Calu3 (cell line): ENCODE data around the gene ZBTB18. TPM values are rescaled to one million over a fixed set of nuclear protein-coding genes. Genes with fewer than 3 reads are reported as not detected.

ENCODE experiments used
- BruUV-seq: library from RNA; stranded (reverse); fragments of 400-500 nt; replicated peaks from 2 replicates; lab custom pipeline; 2021; lab: Mats Ljungman, UMichigan
- CTCF ChIA-PET: fragments of 300-600 bp; sonication (Branson Sonifier 250); formaldehyde crosslinking; loops from one replicate; lab custom pipeline; 2022; ENCODE audit warnings: antibody characterized with exemption; lab: Charles Lee
- DNase-seq: peaks from one replicate; pipeline ENCODE4 v3.0.0; 2022
- H3K27ac Mint-ChIP-seq: one replicate; pipeline ENCODE4 v1.8.0; 2022; ENCODE audit warnings: mixed read lengths; ENCODE audit not compliant: unreplicated experiment
- H3K27me3 Mint-ChIP-seq: one replicate; pipeline ENCODE4 v1.8.0; 2022; ENCODE audit warnings: mixed read lengths; ENCODE audit not compliant: unreplicated experiment
- H3K36me3 Mint-ChIP-seq: one replicate; pipeline ENCODE4 v1.8.0; 2022; ENCODE audit warnings: mild to moderate bottlenecking, moderate library complexity, mixed read lengths; ENCODE audit not compliant: insufficient read depth, unreplicated experiment
- H3K4me1 Mint-ChIP-seq: one replicate; pipeline ENCODE4 v1.8.0; 2022; ENCODE audit warnings: mild to moderate bottlenecking, low read depth, mixed read lengths; ENCODE audit not compliant: unreplicated experiment
- H3K4me3 Mint-ChIP-seq: one replicate; pipeline ENCODE4 v1.8.0; 2022; ENCODE audit warnings: mild to moderate bottlenecking, low read depth, moderate library complexity, mixed read lengths; ENCODE audit not compliant: unreplicated experiment
- H3K9me3 Mint-ChIP-seq: one replicate; pipeline ENCODE4 v1.8.0; 2022; ENCODE audit warnings: low read depth, mixed read lengths; ENCODE audit not compliant: unreplicated experiment
- intact Hi-C: fragments of 100-400 bp; cut with micrococcal nuclease; formaldehyde crosslinking; loops from one replicate; pipeline ENCODE4 v1.10.0; 2022; ENCODE audit not compliant: unreplicated experiment
- total RNA-seq: library from RNA; stranded (reverse); gene quantifications from 2 replicates; pipeline ENCODE4 v1.2.3, GENCODE V29; 2022
- TF ChIP-seq, protein P1 (sequence below): fragments of 200-600 bp; IDR thresholded peaks from one replicate; pipeline ENCODE4 v1.8.0; 2022; ENCODE audit warnings: antibody characterized with exemption; ENCODE audit not compliant: unreplicated experiment

Gene ZBTB18
- total RNA-seq, 1 experiment from 2014 or later: 37.8 TPM

DNA sequence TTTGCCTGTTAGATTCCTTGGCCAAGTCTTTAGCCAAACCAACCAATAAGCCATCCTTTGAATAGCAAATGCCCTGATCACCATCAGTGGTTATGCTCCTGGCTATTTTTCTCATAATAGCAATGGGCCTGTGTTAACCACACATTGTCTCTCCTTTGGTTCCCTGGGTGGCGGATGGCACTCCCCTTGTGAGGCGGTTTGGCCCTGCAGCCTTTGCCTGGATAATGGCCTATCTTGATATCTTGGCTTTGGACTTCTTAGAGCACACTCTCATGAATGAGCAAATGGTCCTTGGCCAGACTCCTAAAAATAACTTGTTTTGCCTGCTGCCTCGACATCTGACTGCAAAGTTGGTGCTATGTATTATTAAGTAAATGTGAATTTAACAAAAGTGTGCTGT lies 22.4 kb upstream of the ZBTB18 start:
- no peak overlapping the region for H3K27ac Mint-ChIP-seq
- TF ChIP-seq, protein P1, sequence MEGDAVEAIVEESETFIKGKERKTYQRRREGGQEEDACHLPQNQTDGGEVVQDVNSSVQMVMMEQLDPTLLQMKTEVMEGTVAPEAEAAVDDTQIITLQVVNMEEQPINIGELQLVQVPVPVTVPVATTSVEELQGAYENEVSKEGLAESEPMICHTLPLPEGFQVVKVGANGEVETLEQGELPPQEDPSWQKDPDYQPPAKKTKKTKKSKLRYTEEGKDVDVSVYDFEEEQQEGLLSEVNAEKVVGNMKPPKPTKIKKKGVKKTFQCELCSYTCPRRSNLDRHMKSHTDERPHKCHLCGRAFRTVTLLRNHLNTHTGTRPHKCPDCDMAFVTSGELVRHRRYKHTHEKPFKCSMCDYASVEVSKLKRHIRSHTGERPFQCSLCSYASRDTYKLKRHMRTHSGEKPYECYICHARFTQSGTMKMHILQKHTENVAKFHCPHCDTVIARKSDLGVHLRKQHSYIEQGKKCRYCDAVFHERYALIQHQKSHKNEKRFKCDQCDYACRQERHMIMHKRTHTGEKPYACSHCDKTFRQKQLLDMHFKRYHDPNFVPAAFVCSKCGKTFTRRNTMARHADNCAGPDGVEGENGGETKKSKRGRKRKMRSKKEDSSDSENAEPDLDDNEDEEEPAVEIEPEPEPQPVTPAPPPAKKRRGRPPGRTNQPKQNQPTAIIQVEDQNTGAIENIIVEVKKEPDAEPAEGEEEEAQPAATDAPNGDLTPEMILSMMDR: no peak
- no TSS peak for BruUV-seq
- intact Hi-C loops: no loop called here
- CTCF ChIA-PET: no interaction called here
- DNase-seq: no peak
- peaks cover 27% of the 10 kb centered on the region for H3K27me3 Mint-ChIP-seq
- no peaks in the 10 kb centered on the region for H3K4me1 Mint-ChIP-seq
- no peak overlapping the region for H3K4me3 Mint-ChIP-seq
- H3K36me3 Mint-ChIP-seq: no peaks in the 10 kb centered on the region
- H3K9me3 Mint-ChIP-seq: no peaks in the 10 kb centered on the region

DNA sequence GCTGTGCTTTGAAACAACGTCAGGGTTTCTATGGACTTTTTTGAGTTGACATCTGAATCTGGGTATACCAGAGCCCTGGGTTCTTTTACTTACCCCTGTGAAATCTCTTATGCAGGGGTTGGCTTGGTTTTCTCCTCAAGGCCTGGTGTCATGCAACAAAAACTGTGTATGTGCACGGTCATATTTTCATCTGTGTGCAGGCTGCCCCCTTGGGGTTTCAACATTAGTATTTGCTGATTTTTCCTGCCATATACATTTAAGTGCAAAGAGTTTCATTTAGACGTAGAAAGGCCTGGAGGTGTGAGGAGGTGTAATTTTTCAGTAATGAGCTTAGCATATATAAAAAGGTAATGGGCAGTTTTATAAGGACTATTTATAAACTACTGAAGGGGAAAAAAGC lies 22.0 kb upstream of the ZBTB18 start:
- DNase-seq: no peak
- peaks cover 25% of the 10 kb centered on the region for H3K27me3 Mint-ChIP-seq
- no TSS peak for BruUV-seq
- TF ChIP-seq, protein P1: no peak
- H3K4me1 Mint-ChIP-seq: no peaks in the 10 kb centered on the region
- no peaks in the 10 kb centered on the region for H3K9me3 Mint-ChIP-seq
- intact Hi-C loops: no loop called here
- H3K36me3 Mint-ChIP-seq: no peaks in the 10 kb centered on the region
- no peak overlapping the region for H3K27ac Mint-ChIP-seq
- H3K4me3 Mint-ChIP-seq: no peak overlapping the region
- CTCF ChIA-PET: no interaction called here

DNA sequence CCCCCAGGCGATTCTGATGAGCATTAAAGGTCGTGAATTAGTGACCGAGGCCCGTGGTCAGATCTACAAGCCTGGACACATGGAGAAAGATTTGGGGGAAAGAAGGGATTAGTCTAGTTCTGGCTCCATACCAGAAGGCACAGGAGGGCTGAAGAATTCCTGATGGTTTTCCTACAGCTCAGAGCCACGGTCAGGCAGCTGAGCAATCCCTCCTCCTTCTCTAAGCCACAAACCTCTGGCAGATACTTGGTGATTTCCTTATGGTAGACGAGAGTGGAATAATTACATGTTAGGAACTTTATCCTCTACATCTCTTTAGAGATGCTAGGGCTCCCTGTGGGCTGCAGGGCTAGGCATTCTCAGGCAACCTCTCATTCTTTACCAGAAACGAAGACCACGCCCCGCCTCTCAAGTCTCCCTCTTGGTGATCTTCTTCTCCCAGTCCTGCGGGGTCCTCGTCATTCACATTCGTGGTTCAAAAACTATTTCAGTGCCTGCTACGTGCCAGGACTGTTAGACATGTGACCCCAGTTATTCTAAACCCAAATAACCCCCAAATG lies 20.5 kb upstream of the ZBTB18 start:
- CTCF ChIA-PET: no interaction called here
- no peak for DNase-seq
- H3K36me3 Mint-ChIP-seq: no peaks in the 10 kb centered on the region
- BruUV-seq: no TSS peak
- H3K4me1 Mint-ChIP-seq: no peaks in the 10 kb centered on the region
- H3K9me3 Mint-ChIP-seq: no peaks in the 10 kb centered on the region
- TF ChIP-seq, protein P1: no peak
- no peak overlapping the region for H3K27ac Mint-ChIP-seq
- peaks cover 25% of the 10 kb centered on the region for H3K27me3 Mint-ChIP-seq
- H3K4me3 Mint-ChIP-seq: no peak overlapping the region
- intact Hi-C loops: no loop called here

DNA sequence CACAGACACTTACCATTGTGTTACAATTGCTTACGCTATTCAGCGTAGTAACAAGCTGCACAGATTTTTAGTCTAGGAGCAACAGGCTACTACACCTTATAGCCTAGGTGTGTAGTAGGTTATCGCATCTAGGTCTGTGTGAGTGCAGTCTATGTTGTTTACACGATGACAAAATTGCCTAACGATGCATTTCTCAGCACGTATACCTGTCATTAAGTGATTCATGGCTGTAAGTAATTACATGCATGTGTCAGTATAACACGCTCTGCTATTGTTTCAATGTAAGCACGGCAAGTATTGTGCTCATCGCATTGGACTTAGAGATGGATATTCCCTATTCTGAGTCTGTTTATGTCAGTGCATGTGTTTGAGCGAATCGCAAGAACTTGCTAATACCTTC lies 15.7 kb upstream of the ZBTB18 start:
- intact Hi-C loops: no loop called here
- Mint-ChIP-seq H3K4me1 (no peaks in the 10 kb centered on the region), H3K27me3 (peaks cover 13% of the 10 kb centered on the region), H3K9me3 (no peaks in the 10 kb centered on the region), H3K4me3 (no peak overlapping the region), H3K27ac (no peak overlapping the region), H3K36me3 (no peaks in the 10 kb centered on the region)
- CTCF ChIA-PET: no interaction called here
- DNase-seq: no peak
- BruUV-seq: no TSS peak
- TF ChIP-seq, protein P1: no peak
